ENCODE data around the gene TMEM62.

GRCh38 chr15:43184407-43185124, 51.2 kb downstream of the TMEM62 start:
- TF ChIP-seq, protein P1, sequence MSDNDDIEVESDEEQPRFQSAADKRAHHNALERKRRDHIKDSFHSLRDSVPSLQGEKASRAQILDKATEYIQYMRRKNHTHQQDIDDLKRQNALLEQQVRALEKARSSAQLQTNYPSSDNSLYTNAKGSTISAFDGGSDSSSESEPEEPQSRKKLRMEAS (IDR thresholded peaks at IDR 0.05): no peak
- no peak for TF ChIP-seq RFX5 (IDR thresholded peaks at IDR 0.05; ENCODE audit: borderline replicate concordance, low read depth, low read length)
- TF ChIP-seq ZNF274 (IDR thresholded peaks at IDR 0.05; ENCODE audit: borderline replicate concordance, extremely low read depth, low read length): no peak
